Thoracic aorta (tissue), 2 donors: ENCODE measurements around the gene ZNF705A. TPM values are rescaled to one million over a fixed set of nuclear protein-coding genes. Genes with fewer than 3 reads are reported as not detected.
A peak's percentile ranks its signal among the peaks of the same experiment; 100 is the strongest.
"Not testable (repeated sequence)": the region's sequence is repeated elsewhere in the genome, so short reads cannot be mapped to it uniquely, and the experiment has no call there.

Experiments used
- ATAC-seq: fragments of 150-250 bp; one replicate; pipeline ENCODE4 v1.8.0; 2017; ENCODE audit warnings: low read depth; ENCODE audit not compliant: insufficient number of reproducible peaks, low FRiP score
- DNase-seq: peaks from one replicate; pipeline ENCODE4 v3.0.0-alpha.2; 2020; ENCODE audit warnings: low spot score
- H3K27ac ChIP-seq, 2 donors: fragments of 200-600 bp; sonication (generic); 1 replicate in 1 of 2; 2 replicates in 1 of 2; pipeline ENCODE4 v1.5.1; 2016; ENCODE audit warnings: mild to moderate bottlenecking in 2 of 2, moderate library complexity in 2 of 2
- H3K27me3 ChIP-seq: fragments of 200-600 bp; sonication (generic); replicated peaks from 2 replicates; pipeline ENCODE4 v1.6.0; 2016; ENCODE audit warnings: mild to moderate bottlenecking; ENCODE audit not compliant: insufficient read depth
- H3K36me3 ChIP-seq: fragments of 200-600 bp; sonication (generic); one replicate; pipeline ENCODE4 v1.5.1; 2016
- H3K4me1 ChIP-seq, 2 donors: fragments of 200-600 bp; sonication (generic); 1 replicate in 1 of 2; 2 replicates in 1 of 2; pipeline versions ENCODE4 v1.5.1 to v1.6.0; 2016; ENCODE audit warnings: low read depth in 2 of 2, mild to moderate bottlenecking in 1 of 2; ENCODE audit not compliant: control insufficient read depth in 1 of 2
- H3K4me3 ChIP-seq: fragments of 200-600 bp; sonication (generic); 2 replicates; pipeline ENCODE4 v1.5.1; 2016; ENCODE audit warnings: mild to moderate bottlenecking
- H3K9me3 ChIP-seq: fragments of 200-600 bp; sonication (generic); 2 replicates; pipeline ENCODE4 v1.5.1; 2016
- total RNA-seq, 2 donors: library from RNA; depleted of rRNA; stranded (reverse); fragments of >200 nt; gene quantifications; one replicate each; pipeline versions ENCODE4 v1.1.0 to v1.2.3, GENCODE V29; 2016
- TF ChIP-seq, protein P1 (sequence below): fragments of 200-600 bp; sonication (generic); IDR thresholded peaks from one replicate; pipeline ENCODE4 v1.5.1; 2019; ENCODE audit warnings: antibody characterized with exemption

Gene ZNF705A
- total RNA-seq, 2 donors from 2014 or later, result not detected

DNA sequence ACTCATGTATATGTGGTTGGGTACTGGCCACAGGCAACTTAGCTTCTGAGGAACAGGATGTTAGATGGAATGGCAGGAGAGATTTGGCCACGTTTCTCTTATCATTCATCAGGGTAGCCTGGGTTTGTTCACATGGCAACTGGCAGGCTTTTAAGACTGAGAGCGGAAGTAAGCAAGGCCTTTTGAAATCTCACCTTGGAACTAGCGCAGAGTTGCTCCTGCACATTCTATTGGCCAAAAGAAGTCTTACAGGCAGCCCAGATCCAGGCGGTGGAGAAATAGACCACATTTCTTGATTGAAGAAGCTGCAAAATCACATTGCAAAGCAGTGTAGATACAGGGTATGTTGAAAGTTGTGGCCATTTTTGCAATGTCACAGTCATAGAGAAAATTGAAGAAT, 29.7 kb upstream of the ZNF705A start:
- Histone ChIP-seq H3K9me3 (no peaks in the 10 kb centered on the region), H3K36me3 (peaks cover 2% of the 10 kb centered on the region), H3K4me3 (no peak overlapping the region), H3K27ac (no peak overlapping the region), H3K27me3 (no peaks in the 10 kb centered on the region), H3K4me1 (no peaks in the 10 kb centered on the region)
- ATAC-seq, result no peak
- no peak for DNase-seq
- TF ChIP-seq, protein P1, sequence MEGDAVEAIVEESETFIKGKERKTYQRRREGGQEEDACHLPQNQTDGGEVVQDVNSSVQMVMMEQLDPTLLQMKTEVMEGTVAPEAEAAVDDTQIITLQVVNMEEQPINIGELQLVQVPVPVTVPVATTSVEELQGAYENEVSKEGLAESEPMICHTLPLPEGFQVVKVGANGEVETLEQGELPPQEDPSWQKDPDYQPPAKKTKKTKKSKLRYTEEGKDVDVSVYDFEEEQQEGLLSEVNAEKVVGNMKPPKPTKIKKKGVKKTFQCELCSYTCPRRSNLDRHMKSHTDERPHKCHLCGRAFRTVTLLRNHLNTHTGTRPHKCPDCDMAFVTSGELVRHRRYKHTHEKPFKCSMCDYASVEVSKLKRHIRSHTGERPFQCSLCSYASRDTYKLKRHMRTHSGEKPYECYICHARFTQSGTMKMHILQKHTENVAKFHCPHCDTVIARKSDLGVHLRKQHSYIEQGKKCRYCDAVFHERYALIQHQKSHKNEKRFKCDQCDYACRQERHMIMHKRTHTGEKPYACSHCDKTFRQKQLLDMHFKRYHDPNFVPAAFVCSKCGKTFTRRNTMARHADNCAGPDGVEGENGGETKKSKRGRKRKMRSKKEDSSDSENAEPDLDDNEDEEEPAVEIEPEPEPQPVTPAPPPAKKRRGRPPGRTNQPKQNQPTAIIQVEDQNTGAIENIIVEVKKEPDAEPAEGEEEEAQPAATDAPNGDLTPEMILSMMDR, result no peak

DNA sequence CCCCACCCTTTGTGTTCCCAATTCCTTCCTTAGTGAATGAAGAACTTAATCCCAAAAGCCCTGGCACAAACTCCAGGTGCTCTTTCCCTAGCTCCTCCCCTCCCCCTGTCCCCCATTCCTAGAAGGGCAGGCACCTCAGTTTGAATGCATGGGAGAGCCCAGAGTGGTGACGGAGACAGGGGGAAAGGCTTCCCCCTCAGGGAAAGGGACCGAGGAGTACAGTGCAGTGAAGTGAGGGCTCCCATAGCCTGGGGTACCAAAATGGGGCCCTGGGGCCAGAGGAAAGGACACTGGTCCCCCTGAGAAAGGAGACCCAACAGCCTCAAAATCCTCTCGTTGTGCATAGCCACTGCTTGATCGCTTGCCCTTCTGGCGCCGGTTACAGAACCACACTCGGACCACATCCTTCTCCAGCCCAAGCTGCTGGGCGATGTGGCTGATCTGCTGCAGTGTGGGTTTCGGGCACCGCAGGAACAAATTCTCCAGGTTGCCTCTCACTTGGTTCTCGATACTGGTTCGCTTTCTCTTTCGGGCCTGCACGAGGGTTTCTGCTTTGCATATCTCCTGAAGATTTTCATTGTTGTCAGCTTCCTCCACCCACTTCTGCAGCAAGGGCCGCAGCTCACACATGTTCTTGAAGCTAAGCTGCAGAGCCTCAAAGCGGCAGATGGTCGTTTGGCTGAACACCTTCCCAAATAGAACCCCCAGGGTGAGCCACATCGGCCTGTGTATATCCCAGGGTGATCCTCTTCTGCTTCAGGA, 23.0 kb upstream of the ZNF705A start:
- not testable (repeated sequence) for ATAC-seq, H3K4me3 ChIP-seq, DNase-seq, H3K27me3 ChIP-seq, H3K4me1 ChIP-seq, H3K9me3 ChIP-seq, H3K36me3 ChIP-seq, H3K27ac ChIP-seq

DNA sequence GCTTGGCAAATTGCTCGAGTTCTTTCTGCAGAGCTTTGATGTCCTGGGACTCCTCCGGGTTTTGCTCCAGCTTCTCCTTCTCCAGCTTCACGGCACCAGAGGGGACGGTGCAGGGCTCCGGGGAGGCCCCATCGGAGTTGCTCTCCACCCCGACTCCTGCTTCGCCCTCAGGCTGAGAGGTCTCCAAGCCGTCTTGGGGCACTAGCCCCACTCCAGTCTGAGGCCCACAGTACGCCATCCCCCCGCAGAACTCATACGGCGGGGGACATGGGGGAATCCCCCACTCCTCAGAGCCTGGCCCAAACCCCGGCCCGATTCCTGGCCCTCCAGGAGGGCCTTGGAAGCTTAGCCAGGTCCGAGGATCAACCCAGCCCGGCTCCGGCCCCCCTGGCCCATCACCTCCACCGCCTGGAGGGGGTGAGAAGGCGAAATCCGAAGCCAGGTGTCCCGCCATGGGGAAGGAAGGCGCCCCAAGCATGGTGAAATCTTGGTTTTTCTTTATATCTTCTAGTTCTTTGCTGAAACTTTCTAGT, 22.4 kb upstream of the ZNF705A start:
- DNase-seq, ATAC-seq, H3K27ac ChIP-seq, H3K36me3 ChIP-seq, H3K9me3 ChIP-seq, H3K4me3 ChIP-seq, H3K27me3 ChIP-seq, H3K4me1 ChIP-seq: not testable (repeated sequence)

DNA sequence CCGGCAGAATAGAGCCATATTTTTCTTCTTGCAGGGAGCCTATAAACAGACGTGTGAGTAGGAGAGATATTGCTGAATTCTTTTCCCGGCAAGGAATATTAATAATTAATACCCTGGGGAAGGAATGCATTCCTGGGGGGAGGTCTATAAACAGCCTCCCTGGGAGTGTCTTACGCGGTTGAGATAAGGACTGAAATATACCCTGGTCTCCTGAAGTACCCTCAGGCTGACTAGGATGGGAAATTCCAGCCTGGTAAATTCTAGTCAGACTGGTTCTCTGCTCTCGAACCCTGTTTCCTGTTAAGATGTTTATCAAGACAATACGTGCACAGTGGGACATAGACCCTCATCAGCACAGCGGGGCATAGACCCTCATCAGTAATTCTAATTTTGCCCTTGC, 15.2 kb upstream of the ZNF705A start:
- not testable (repeated sequence) for DNase-seq, ATAC-seq, H3K9me3 ChIP-seq, H3K4me3 ChIP-seq, H3K27me3 ChIP-seq, H3K36me3 ChIP-seq, H3K27ac ChIP-seq
- peaks cover 0 to 13% of the 10 kb centered on the region in 2 donors for H3K4me1 ChIP-seq

DNA sequence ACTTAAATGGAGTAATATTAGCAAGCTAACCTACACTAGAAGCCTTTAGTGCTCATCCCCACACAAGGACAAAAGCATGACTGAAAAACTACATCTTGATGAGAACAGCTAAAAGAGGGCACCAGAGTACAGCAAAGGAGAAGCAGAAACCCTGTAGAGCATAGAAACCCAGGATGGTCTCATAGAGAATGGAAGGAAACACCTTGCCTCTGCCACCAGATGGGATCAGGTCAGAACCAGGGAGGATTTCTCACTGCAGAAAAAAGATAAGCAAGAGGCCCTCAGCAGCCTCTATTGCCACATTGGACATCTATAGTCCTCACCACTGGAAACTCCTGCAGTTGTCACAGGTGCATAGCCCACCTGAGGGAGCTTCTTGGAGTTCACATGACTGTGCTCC, 13.6 kb upstream of the ZNF705A start:
- TF ChIP-seq, protein P1, result no peak
- DNase-seq (no peak), ATAC-seq (no peak)
- no peak overlapping the region for H3K4me3 ChIP-seq
- no peaks in the 10 kb centered on the region for H3K27me3 ChIP-seq
- H3K27ac ChIP-seq, result no peak overlapping the region
- H3K4me1 ChIP-seq, result peaks cover 0 to 15% of the 10 kb centered on the region in 2 donors
- H3K36me3 ChIP-seq, result no peaks in the 10 kb centered on the region
- H3K9me3 ChIP-seq, result no peaks in the 10 kb centered on the region

DNA sequence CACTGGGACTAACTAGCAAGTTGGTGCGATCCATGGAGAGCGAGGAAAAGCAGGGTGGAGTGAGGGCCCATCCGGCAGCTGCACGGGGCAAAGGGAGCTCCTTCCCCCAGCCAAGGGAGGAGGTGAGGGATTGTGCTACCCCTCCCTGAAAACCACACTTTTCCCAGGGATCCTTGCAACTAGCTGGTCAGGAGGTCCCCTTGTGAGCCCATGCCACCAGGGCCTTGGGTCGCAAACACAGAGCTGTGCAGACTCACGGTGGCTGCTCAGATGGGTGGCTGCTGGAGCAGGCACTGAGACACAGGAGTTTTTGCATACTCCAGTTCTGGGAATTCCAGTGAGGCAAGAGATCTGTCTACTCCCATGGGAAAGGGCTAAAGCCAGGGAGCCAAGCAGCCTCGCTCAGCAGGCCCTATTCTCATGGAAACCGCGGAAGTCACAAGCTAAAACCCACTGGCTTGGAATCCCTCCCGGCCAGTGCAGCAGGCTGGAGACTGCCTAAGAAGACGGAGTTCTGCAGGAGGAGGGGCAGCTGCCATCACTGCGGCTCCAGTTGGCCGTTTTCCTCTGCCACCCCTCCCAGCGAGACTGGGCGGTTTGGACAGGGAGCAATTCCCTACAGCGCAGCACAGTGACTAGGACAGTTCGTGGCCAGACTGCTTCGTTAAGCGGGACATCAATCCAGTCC, 10.9 kb upstream of the ZNF705A start:
- peak; percentile 93 for ATAC-seq
- H3K9me3 ChIP-seq, result no peaks in the 10 kb centered on the region
- H3K36me3 ChIP-seq, result no peaks in the 10 kb centered on the region
- peak overlapping the region; percentile 59 for H3K4me3 ChIP-seq
- no peaks in the 10 kb centered on the region for H3K27me3 ChIP-seq
- TF ChIP-seq, protein P1, result no peak
- H3K27ac ChIP-seq, result peak overlapping the region; percentile 14 to 16
- peaks cover 0 to 15% of the 10 kb centered on the region in 2 donors for H3K4me1 ChIP-seq
- peak; percentile 22 for DNase-seq
